Gastrocnemius medialis (tissue), 4 donors: ENCODE data around the gene ADCYAP1R1. TPM values are rescaled to one million over a fixed set of nuclear protein-coding genes. Genes with fewer than 3 reads are reported as not detected.

Experiments
- ATAC-seq, 2 donors: fragments of 150-250 bp; one replicate each; pipeline ENCODE4 v1.9.1; 2016
- DNase-seq, 2 donors: peaks; one replicate each; pipeline ENCODE4 v3.0.0-alpha.2; 2019
- H3K27ac ChIP-seq, 4 donors: fragments of 200-600 bp; sonication (generic); 1 replicate in 1 of 4; 2 replicates in 3 of 4; pipeline ENCODE4 v1.5.1; 2016 to 2018; ENCODE audit warnings: mild to moderate bottlenecking in 2 of 4, moderate library complexity in 1 of 4
- H3K27me3 ChIP-seq, 3 donors: fragments of 200-600 bp; sonication (generic) in 2 of 3; 1 replicate in 1 of 3; 2 replicates in 2 of 3; pipeline versions ENCODE4 v1.5.1 to v1.6.0; 2016 to 2019; ENCODE audit warnings: mild to moderate bottlenecking in 1 of 3, moderate library complexity in 1 of 3
- H3K36me3 ChIP-seq, 2 donors: fragments of 200-600 bp; sonication (generic) in 1 of 2; one replicate each; pipeline ENCODE4 v1.5.1; 2017 to 2018
- H3K4me1 ChIP-seq, 2 donors: fragments of 200-600 bp; sonication (generic) in 1 of 2; one replicate each; pipeline ENCODE4 v1.5.1; 2016 to 2017; ENCODE audit warnings: mild to moderate bottlenecking in 2 of 2
- H3K4me3 ChIP-seq, 4 donors: fragments of 200-600 bp; sonication (generic) in 3 of 4; 1 replicate in 1 of 4; 2 replicates in 3 of 4; pipeline ENCODE4 v1.5.1; 2016 to 2019; ENCODE audit warnings: mild to moderate bottlenecking in 2 of 4
- H3K9me3 ChIP-seq, 3 donors: fragments of 200-600 bp; sonication (generic) in 2 of 3; 1 replicate in 1 of 3; 2 replicates in 2 of 3; pipeline ENCODE4 v1.5.1; 2016 to 2019
- CTCF ChIP-seq, 5 experiments: fragments of 450-650 bp in 3 of 5; fragments of 200-600 bp in 2 of 5; sonication (generic) in 2 of 5; IDR thresholded peaks in 4 of 5; conservative IDR thresholded peaks in 1 of 5; 1 replicate in 4 of 5; 2 replicates in 1 of 5; pipeline ENCODE4 v1.5.1; 2016 to 2019; ENCODE audit warnings: antibody characterized with exemption in 5 of 5, mild to moderate bottlenecking in 3 of 5, moderate library complexity in 3 of 5
- POLR2A ChIP-seq, 2 donors: fragments of 450-650 bp; IDR thresholded peaks; one replicate each; pipeline ENCODE4 v1.6.1; 2017; ENCODE audit warnings: antibody characterized with exemption in 2 of 2, mild to moderate bottlenecking in 2 of 2, moderate library complexity in 2 of 2
- in situ Hi-C, 4 donors: fragments of 200-750 bp; cut with MboI; loops; one replicate each; pipeline versions ENCODE4 v1.15.0 to v1.8.0; 2017; ENCODE audit warnings: low sequenced_read_pairs in 4 of 4
- intact Hi-C: fragments of 100-400 bp; cut with DNase I; formaldehyde crosslinking; loops from one replicate; pipeline ENCODE4 v1.15.1; 2023; ENCODE audit warnings: low total_unique reads
- total RNA-seq, 4 donors: library from RNA; depleted of rRNA; stranded (reverse); fragments of >200 nt; gene quantifications; one replicate each; pipeline versions ENCODE4 v1.1.0 to v1.2.3, GENCODE V29; 2016

ADCYAP1R1 gene
- total RNA-seq, 4 donors from 2014 or later, result 0.05 to 0.33 (median 0.21) TPM

GRCh38 chr7:31047313-31048146 is 4.6 kb upstream of the ADCYAP1R1 start:
- in situ Hi-C loops, result no loop called here
- H3K4me3 ChIP-seq, result no peak overlapping the region
- TF ChIP-seq CTCF (IDR thresholded peaks at IDR 0.05 in 4 of 5, conservative IDR thresholded peaks at IDR 0.05 in 1 of 5) (no peak), POLR2A (IDR thresholded peaks at IDR 0.05) (no peak)
- intact Hi-C loops, result no loop called here
- H3K27me3 ChIP-seq, result peaks cover 3 to 11% (median 4%) of the 10 kb centered on the region in 3 donors
- DNase-seq (no peak), ATAC-seq (no peak)
- H3K4me1 ChIP-seq, result no peaks in the 10 kb centered on the region
- H3K27ac ChIP-seq, result no peak overlapping the region
- H3K9me3 ChIP-seq, result no peaks in the 10 kb centered on the region
- no peaks in the 10 kb centered on the region for H3K36me3 ChIP-seq

GRCh38 chr7:31049005-31049765 is 2.9 kb upstream of the ADCYAP1R1 start:
- in situ Hi-C loops (no loop called here), intact Hi-C loops (no loop called here)
- no peaks in the 10 kb centered on the region for H3K36me3 ChIP-seq
- peaks cover 0 to 5% of the 10 kb centered on the region in 2 donors for H3K4me1 ChIP-seq
- TF ChIP-seq CTCF (IDR thresholded peaks at IDR 0.05 in 4 of 5, conservative IDR thresholded peaks at IDR 0.05 in 1 of 5) (no peak), POLR2A (IDR thresholded peaks at IDR 0.05) (no peak)
- peaks cover 14 to 22% (median 17%) of the 10 kb centered on the region in 3 donors for H3K27me3 ChIP-seq
- ATAC-seq (no peak), DNase-seq (no peak)
- no peak overlapping the region for H3K27ac ChIP-seq
- H3K4me3 ChIP-seq, result no peak overlapping the region
- H3K9me3 ChIP-seq, result no peaks in the 10 kb centered on the region

- intact Hi-C loops, result loop anchor here (10.0 kb wide), 1 partner anchor 248 kb away; no protein-coding TSS in a partner anchor
- H3K27ac ChIP-seq, result no peak overlapping the region
- peaks cover 14 to 22% (median 17%) of the 10 kb centered on the region in 3 donors for H3K27me3 ChIP-seq
- H3K4me3 ChIP-seq, result peak overlapping the region; percentile 34 to 54 (median 46)
- in situ Hi-C loops, result no loop called here
- H3K4me1 ChIP-seq, result peaks cover 0 to 5% of the 10 kb centered on the region in 2 donors
- TF ChIP-seq POLR2A (IDR thresholded peaks at IDR 0.05) (no peak), CTCF (IDR thresholded peaks at IDR 0.05 in 4 of 5, conservative IDR thresholded peaks at IDR 0.05 in 1 of 5) (no peak)
- no peak for ATAC-seq
- no peak for DNase-seq
- no peaks in the 10 kb centered on the region for H3K36me3 ChIP-seq
- H3K9me3 ChIP-seq, result no peaks in the 10 kb centered on the region
Observed at GRCh38 chr7:31052487-31052840, 356 bp downstream of the ADCYAP1R1 start.

GRCh38 chr7:31052841-31053601 is 913 bp downstream of the ADCYAP1R1 start:
- no peaks in the 10 kb centered on the region for H3K9me3 ChIP-seq
- H3K4me1 ChIP-seq, result peaks cover 0 to 5% of the 10 kb centered on the region in 2 donors
- in situ Hi-C loops (no loop called here), intact Hi-C loops (loop anchor here (10.0 kb wide), 1 partner anchor 248 kb away; no protein-coding TSS in a partner anchor)
- ATAC-seq (no peak), DNase-seq (no peak)
- H3K27ac ChIP-seq, result no peak overlapping the region
- no peaks in the 10 kb centered on the region for H3K36me3 ChIP-seq
- H3K4me3 ChIP-seq, result peak overlapping the region; percentile 34 to 54 (median 46)
- TF ChIP-seq POLR2A (IDR thresholded peaks at IDR 0.05), result no peak
- no peak for TF ChIP-seq CTCF (IDR thresholded peaks at IDR 0.05 in 4 of 5, conservative IDR thresholded peaks at IDR 0.05 in 1 of 5)
- peaks cover 14 to 22% (median 17%) of the 10 kb centered on the region in 3 donors for H3K27me3 ChIP-seq
